ENCODE results near the gene THOC6.

DNA sequence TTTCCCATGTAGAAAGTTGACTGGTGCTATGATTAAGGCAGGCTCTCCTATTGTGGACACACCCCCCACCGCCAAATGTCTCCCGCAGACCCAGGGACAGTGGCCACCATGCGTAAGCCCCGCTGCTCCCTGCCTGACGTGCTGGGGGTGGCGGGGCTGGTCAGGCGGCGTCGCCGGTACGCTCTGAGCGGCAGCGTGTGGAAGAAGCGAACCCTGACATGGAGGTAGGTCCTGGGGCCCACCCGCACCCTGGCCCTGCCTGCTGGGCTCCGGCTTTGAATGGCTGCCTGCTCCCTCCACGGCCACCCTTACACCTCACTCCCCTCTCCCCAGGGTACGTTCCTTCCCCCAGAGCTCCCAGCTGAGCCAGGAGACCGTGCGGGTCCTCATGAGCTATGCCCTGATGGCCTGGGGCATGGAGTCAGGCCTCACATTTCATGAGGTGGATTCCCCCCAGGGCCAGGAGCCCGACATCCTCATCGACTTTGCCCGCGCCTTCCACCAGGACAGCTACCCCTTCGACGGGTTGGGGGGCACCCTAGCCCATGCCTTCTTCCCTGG lies 26.2 kb downstream of the THOC6 start:
- TF ChIP-seq, protein P1, sequence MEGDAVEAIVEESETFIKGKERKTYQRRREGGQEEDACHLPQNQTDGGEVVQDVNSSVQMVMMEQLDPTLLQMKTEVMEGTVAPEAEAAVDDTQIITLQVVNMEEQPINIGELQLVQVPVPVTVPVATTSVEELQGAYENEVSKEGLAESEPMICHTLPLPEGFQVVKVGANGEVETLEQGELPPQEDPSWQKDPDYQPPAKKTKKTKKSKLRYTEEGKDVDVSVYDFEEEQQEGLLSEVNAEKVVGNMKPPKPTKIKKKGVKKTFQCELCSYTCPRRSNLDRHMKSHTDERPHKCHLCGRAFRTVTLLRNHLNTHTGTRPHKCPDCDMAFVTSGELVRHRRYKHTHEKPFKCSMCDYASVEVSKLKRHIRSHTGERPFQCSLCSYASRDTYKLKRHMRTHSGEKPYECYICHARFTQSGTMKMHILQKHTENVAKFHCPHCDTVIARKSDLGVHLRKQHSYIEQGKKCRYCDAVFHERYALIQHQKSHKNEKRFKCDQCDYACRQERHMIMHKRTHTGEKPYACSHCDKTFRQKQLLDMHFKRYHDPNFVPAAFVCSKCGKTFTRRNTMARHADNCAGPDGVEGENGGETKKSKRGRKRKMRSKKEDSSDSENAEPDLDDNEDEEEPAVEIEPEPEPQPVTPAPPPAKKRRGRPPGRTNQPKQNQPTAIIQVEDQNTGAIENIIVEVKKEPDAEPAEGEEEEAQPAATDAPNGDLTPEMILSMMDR (IDR thresholded peaks at IDR 0.05): no peak
- no peak for TF ChIP-seq EZH2 (IDR thresholded peaks at IDR 0.05)

All from neural progenitor cell (in vitro differentiated cells).